ENCODE measurements around the gene CENPP.

CENPP gene

DNA sequence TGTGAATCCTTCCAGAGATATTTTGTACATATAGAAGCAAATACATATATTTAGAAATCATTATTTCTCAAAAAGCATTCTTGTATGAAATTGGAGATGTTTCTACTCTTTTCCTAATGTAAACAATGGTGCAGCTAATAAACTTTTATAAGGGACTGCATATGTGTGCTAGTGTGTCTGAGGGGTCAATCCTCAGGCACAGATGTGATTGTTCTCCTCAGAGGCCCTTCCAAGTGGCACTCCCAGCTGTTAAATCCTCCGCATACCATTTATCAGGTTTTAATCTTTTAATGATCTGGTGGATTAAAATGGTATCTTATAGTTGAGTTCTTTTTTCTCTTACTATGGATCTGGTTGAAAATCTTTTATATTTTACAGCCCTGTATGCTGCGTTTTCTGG lies 104.1 kb downstream of the CENPP start:
- no peak for DNase-seq

DNA sequence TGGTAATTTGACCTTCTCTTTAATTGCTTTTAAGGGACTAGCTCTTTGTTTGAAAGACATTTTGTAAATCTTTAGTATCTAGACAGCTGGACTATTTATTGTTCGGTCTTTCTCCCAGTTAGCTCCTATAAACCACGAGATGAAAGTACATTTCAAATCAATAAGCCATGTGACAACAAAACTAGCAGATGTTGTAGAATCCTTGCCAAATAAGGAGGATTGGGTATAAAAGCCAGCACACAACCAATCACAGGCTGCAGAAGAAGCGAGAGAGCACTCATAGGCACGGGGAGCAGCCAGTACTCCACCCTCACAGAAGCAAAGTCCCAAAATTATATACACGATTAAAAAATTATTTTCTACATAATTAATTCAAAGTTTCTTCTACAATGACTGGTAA lies 106.6 kb downstream of the CENPP start:
- no peak for DNase-seq

DNA sequence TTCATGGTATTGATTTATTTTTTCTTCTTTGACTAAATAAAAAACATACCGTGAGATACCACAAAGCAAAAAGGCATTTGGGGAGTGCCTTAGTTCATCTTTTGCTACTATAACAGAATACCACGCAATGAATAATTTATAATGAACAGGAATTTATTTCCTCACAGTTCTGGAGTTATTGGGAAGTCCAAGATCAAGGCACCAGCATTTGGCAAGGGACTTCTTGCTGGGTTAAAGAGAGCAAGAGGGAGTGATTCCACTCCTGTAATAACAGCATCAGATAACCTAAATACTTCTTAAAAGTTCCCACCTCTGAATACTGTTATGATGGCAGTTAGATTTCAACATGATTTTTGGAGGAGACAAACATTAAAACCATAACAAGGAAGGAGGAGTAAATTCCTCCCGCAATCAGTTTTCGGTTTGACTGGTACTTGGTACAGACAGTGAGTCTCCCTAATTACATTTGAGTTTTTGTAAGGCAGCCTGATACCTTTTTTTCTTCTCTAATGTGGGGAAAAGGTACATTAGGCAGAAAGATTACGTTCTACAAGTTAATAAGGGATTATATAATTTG lies 107.3 kb downstream of the CENPP start:
- DNase-seq = no peak

DNA sequence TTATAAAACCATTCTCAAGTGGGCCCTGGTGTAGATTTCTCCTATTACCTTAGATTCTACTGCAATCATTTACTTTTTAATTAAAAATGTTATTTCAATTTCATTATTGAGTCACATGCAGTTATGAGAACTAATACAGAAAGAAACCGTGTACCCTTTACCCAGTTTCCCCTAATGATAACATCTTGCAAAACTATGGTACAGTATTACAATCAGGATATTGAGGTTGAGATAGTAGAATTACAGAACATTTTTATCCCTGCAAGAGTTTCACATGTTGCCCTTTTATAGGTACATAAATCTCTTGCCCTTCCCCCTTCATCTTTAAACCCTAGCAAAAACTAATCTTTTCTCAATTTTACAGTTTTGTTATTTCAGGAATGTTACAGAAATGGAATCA lies 109.5 kb downstream of the CENPP start:
- DNase-seq = no peak

DNA sequence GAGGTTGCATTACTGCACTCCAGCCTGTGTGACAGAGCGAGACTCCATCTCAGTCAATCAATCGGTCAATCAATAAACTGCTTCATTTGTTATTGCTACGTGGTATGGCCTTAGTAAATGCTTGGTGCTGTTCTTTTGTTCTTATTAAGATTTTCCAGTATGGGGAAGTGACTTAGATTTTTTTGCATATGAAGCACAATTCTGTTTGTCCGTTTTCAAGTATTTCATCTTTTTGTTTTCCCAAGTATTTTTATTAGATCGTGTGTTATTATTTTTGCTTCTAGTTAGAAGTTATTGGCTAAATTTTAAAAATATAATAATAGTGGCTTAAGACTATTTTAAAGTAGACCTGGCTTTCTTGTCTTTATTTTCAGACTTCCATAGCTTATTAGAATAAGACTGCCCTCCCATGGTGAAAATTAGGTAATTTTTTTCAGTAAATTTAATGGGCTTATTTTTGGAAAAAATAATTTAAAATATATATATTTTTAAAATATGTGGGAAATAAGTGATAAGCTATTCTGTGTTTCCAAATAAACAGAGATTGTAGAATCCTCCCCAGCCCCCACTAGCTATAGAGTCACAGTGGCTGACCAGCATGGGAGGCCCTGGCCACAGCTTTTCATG lies 113.3 kb downstream of the CENPP start:
- no peak for DNase-seq

DNA sequence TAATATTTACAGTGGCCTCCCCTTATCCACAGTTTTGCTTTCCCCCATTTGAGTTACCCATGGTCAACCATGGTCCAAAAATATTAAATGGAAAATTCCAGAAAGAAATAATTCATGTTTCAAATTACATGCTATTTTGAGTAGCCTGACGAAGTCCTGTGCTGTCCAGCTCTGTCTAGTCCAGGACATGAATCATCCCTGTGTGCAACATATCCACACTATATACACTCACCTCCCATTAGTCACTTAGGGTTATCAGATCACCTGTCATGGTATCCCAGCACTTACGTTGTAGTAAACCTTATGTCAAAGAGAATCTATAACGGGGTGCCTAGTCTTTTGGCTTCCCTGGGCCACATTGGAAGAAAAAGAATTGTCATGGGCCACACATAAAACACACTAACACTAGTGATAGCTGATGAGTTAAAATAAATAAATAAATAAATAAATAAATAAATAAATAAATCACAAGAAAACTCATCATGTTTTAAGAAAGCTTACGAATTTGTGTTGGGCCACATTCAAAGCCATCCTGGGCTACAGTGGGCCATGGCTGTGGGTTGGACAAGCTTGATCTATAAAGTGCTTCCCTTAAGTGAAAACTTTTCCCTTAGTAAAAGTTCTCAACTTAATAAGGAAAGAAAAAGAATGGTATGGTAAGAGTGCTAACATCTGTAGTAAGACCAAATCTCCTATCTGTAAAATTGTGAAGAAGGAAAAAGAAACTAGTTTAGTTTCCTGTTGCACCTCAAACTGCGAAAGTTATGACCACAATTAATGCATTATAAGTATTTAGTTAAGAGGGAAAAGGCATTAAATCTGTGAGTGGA lies 114.4 kb downstream of the CENPP start:
- no peak for DNase-seq

DNA sequence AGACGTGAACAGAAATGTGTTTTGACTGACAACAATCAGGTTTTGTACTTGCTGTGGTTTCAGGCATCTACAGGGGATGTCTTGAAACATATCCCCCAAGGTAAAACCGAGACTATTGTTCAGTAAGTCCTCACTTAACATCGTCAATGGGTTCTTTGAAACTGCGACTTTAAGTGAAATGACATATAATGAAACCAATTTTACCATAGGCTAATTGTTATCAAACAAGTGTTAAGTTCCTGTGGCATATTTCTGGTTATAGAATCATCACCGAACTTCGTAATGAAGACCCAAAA lies 114.9 kb downstream of the CENPP start:
- no peak for DNase-seq

DNA sequence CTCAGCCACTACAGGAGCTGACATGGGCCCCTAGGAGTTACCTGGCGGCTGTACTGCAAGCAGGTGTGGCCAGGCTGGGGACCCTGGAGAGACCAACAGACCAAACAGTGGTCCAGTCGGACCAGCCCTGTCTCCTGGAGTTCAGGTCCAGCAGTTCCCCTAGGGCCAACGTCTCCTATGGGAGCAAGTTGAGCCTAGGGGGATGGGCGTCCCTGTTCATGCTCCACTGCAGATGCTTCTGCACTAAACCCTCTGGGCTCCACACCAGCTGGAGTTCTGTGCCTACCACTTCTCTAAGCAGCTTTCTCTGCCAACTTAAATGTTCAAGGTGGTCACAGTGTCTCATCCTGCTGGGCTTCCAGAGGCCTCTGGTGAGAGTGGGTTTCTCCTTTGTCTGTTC lies 119.1 kb downstream of the CENPP start:
- no peak for DNase-seq

DNA sequence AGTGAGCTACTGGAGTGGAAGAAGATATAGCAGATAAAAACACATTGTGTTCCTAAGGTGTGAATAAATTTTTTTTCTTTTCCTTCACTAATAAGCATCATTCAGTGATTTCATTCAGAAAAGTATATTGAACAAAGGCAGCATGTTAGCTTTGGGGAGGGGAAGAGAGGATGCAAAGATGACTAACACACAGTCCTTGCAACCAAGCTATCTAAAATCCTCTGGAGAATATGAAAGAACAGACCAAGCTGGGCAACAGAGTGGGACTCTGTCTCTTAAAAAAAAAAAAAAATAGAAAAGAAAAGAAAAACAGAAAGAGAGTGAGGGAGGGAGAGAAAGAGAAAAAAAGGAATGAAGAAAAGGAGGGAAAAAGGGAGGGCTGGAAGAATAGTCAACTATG lies 120.8 kb downstream of the CENPP start:
- DNase-seq = no peak

DNA sequence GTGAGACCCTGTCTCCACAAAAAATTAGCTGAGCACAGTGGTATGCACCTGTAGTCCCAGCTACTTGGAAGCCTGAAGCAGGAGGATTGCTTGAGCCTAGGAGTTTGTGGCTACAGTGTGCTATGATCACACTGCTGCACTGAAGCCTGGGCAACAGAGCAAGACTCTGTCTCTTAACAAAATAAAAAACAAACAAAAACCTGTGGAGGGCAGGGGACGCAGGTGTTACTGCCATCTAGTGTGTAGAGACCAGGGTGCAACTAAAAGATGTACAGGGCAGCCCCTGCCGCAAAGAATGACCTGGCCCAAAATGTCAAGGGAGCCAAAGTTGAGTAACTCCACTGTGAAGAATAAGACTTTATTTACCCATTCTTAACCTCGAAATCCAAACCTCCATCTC lies 129.5 kb downstream of the CENPP start:
- DNase-seq = no peak

DNA sequence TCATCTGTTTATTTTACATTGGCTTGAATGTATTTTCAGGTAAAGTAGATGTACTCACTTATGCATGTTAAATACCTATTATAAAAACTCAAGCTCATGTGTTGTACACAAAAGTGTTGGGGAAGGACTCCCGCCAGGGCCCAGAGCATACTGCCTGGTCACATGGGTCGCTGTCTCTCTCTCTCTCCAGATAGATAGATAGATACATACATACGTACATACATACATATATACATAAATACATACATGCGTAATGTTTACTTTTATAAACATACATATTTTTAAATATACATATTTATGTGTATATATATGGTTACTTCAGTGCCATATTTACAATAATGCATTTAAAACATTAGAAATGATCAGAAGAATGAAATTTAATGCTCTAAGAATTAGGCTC lies 131.8 kb downstream of the CENPP start:
- DNase-seq = no peak

DNA sequence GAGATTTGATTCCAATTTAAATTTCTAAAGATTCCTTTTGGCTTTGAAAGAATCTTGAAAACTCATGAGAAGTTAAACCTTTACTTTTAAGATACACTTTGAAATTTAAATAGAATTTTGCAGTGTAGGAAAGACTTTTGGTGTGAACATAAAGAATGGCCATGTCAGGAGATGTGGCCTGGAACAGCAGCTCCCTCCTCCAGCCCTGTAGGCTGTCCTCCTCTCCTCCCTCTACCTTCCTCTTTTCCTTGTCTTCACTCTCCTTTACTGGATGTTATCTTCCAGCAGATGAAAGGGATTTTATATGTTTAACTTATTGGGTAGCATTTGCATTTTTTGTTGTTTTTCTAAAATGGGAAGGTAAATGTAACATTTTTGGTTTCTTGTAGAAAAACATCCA lies 137.6 kb downstream of the CENPP start:
- no peak for DNase-seq

DNA sequence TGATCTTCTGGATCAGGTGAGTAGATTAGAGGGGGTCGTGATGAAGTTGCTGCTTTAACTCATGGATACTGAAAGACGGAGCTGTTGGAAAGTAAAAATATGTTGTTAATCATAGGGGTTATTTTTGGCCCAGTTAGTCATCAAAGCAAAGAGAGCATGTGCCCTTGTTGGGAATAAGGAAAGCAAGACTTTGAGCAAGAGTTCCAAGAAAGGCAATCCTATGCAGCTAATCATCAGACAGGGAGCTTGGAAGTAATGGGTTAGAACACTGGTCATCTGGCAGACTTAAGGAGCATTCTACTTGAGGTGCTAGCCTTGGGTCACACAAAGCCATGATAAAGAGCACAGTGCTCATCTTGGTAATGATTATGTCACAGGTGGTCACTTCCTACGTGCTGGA lies 138.2 kb downstream of the CENPP start:
- no peak for DNase-seq

DNA sequence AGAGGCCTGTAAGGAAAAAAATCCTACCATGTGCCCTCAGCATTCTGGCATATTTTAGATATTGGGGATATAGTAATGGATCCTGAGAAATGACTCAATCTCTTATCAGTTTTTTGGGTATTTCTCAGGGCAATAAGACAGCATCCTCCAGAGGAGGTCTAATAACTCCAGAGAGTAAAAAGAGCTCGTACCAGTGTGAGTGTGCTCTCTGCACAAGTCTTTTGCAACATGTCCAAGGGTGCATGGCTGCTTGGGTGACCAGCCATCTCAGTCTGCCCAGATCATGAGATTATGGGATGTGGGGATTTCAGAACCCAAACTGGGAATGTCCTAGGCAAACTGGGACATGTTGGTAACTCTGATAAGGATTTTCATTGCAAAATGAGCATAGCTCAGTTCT lies 141.3 kb downstream of the CENPP start:
- no peak for DNase-seq

DNA sequence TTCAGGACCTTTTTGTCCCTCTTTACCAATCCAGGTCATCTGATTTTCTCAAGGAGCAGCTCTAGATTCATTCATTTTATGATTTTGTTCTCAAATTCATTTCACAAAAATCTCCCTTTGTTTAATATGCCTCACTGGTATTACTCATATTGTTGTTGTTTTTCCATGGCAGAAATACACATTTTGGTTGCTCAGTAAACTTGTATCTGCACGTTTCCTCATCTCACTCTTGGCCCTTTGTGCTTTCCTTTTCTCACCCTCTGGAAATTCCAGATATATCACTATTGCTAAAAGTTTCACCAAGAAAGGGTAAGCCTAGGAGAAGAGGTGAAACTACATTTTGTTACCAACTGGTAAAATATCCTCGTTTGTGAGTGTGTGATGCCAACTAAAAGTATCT lies 141.8 kb downstream of the CENPP start:
- no peak for DNase-seq

DNA sequence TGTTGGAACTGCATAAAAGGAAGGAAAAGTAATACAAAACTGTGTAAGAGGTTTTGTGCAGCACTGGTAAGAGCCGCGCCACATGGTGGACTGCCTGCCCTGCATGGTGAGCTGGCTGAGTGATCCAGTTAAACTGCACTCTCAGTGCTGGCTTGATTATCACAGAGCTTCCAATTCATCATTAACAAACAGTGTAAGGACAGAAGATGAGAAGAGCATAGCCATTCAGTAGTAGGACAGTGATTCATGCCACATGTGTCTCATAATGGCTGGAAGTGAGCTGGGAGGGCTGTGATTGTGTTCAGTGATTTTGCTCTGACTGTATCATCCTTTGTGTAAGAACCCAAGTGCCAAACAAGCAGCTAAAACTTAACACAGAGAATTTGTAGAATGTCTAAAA lies 142.5 kb downstream of the CENPP start:
- DNase-seq = no peak

DNA sequence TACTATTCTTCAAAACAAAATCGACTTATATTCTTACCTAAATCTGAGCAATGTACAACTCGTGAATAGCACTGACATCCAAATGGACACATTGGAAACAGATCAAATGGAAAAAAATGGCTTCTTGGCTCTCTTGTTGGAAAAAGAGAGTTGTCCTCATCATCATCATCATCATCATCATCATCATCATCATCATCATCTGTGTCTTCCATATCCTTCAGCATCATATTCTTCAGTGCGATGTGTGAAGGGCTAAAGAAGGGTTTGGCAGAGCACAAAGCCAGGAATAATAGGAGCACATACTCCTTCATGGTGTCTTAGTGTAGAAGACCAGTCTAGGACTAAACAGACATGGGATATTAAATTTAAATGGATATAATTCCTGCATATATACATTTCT lies 148.8 kb downstream of the CENPP start:
- no peak for DNase-seq

DNA sequence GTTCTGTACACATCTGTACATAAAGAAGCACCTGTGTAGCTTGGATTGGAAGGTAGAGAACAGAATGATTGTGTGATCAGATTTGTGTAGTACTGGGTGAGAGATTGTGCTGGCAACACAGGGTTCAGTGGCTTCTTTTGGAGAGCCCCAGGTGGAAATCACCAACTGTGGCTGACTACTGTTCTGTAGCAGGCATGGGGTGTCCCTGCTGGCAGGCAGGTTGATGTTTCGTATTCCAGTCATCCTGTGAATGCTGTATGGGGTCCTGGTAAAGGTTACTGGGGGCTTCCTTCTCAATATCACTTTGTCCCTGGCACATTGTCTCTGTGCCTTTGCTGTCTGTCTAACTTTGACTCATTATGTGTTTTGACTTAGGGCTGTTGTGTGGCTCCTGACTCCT lies 151.2 kb downstream of the CENPP start:
- DNase-seq = no peak

DNA sequence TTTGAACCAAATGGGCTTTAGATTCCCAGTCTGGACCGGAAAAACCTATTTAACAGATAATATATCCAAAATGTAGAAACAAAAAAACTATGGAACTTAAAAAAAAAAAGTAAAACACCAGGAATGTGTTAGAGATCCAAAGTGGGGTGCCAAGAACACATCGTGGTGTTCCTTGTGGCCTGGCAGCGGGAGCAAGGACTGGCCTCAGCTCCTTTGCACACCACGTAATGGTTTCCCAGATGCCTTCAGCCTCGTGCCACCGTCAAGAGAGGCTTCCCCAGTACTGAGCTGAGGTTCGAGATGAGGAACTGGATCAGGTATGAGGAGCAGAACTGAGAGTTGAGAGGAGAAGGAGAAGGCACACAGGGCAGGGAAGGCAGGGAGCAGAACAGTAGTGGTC lies 153.0 kb downstream of the CENPP start:
- no peak for DNase-seq

DNA sequence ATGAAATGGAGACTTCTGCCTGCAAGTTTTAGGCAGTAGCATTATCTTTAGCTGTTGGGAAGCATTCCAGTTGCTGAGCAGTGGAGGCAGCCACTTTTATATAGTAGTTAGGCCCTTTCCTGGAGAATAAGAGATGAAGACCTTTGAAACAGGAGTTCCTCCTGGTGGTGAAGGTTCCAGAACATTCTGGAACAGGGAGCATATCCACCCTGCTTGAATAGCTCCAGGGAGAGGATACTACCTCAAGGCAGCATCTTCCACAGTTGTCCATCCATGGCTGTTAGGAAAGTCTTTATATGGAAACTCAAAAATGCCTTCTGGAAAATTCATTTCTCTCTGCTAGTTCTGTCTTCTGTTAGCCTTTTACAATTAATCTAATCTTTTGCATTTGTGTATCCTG lies 153.6 kb downstream of the CENPP start:
- DNase-seq = no peak

DNA sequence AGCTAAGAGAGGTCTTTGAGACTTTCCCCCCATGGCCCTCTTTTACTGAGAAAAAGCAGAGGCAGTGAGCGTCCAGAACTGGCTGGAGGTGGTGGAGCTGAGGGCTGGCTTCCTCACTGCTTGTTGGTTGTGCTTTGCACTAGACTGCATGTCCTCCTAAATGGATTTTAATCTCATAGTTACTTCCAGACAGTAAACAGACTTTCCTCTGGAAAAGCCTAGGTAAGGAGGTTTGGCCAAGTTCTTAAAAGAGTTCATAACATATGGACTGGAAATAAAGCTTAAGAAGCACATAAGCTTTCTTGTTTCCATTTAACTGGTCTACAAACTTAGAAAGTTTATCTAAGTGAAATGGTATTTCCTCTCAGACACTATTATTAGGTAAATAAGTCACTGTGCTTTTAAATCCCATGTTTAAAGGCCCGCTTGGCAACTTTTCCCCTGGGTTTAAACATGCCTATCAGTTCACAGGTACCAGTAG lies 154.6 kb downstream of the CENPP start:
- no peak for DNase-seq

DNA sequence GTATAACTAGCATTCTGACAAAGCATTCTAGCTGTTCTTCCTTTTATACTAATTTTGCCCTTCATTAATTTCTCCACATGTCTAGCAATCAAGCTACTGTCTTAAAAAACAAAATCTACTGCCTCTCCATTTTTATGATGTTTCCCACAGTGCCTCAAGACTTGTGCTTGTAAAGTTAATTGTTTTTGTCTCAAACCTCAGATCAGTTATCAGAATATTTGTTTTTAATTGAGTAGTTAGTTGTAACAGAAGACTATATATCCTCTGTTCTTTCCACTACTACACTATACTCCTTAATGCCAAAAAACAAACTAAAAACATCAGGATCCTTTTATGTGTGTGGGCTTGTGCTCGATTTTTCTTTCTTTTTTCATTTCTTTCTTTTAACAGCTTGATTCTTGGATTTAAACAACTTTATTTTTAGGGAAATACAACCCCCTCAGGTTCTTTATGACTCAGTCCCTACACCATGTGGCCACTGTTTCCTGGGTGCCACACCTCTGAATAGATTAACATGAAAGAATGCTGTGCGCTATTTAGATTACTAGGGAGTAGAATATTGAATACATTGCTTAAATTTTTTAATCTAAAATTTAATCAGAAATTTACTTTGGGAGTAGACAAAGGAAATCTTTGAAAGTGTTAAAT lies 155.4 kb downstream of the CENPP start:
- DNase-seq = no peak

DNA sequence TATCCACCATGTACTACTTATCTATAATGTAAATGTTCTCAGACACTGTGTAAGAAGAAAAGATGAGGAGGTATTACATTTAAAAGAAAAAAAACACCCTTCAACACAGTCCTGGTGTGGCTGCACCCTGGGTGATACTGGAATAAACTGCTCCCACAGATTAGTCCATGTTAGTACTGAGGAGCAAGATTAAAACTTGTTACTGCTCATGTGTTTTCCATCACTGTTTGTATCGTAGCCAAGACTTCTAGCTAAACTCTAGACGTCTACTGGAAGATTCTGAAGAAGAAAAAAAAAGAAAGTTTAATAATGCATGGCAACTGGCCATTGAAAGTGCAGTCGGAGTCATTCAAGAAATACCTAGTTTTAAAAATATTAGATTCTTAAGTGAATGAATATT lies 156.6 kb downstream of the CENPP start, which contains the start of gene ASPN:
TSS of gene ASPN (minus strand) at position 178 of the 400 bp plus-strand sequence.
- no peak for DNase-seq

DNA sequence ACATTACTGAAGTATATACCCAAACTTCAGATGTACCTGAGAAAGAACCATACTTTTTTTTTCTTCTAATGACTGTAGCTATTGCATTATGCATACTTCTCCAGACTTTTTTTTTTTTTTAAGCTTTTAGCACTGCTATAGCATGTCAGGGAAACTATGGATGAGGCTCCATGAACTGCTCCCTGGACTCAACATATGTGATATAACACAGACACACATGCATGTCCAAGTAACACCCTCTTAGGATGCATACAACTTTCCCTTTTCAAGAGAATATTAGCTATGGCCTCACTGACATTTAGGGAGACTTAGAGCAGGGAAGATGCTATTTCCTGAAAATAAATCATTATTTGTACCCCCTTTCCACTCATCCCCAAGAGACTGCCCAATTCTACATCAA lies 157.1 kb downstream of the CENPP start:
- no peak for DNase-seq

All from RPMI8226 (cell line).